HG02852 (cell line): Measurements from ENCODE around the gene HES6.
A peak's percentile ranks its signal among the peaks of the same experiment; 100 is the strongest.

ENCODE experiments used
- ATAC-seq: cut with Tn5 transposase; IDR thresholded peaks from one replicate; pipeline ENCODE4 v1.9.1; 2021; ENCODE audit warnings: mild to moderate bottlenecking, moderate library complexity; ENCODE audit not compliant: unreplicated experiment

Gene HES6

DNA sequence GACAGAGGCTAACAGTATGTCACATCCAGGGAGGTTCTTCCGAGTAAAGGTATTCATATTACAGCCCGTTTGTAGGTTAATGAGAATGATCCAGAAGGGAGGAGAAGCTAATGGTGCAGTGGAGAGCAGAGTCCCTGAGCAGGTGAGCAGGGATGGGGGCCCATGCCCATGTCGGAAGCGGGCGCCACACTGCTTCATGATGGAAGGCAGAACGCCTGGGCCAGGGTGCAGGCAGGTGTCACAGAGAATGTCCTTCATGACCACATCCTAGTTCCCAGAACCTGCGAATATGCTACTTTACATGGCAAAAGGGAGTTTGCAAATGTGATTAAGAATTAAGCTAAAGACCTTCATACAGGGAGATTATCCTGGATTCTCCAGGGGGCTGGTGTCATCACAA lies 4.0 kb downstream of the HES6 start:
- ATAC-seq, result no peak

- no peak for ATAC-seq
These were observed 4.5 kb downstream of the HES6 start for GRCh38 chr2:238235331-238235732.

GRCh38 chr2:238233625-238234024 lies 6.2 kb downstream of the HES6 start:
- no peak for ATAC-seq

- ATAC-seq, result no peak
These were observed 8.0 kb downstream of the HES6 start for GRCh38 chr2:238231809-238232208.

DNA sequence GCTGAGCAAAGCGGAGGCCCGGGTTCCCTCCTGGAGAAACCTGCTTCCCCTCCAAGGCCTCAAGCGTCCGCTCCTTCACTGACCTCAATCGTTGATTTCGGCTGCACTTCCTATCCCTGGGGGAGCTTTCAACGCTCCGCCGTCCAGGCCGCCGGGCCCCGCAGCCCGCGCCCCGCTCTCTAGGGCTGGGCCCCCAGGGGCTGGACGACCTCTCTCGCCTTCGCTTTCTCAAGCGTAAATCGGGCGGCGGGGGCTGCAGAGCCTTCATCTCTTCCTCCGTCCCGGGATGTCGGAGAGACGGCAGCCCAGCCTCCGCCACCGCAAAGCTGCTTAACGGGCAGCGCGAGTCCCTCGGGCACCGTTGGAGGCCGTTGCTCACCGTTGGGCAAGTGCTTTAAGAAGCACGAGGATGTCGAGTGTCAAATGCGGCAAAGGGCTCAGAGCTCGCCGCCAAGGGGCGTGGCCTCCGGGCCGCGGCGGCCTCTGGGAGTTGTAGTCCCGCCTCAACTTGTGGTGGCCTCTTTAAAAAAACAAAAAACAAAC lies 8.5 kb downstream of the HES6 start:
- ATAC-seq, result peak; percentile 70

DNA sequence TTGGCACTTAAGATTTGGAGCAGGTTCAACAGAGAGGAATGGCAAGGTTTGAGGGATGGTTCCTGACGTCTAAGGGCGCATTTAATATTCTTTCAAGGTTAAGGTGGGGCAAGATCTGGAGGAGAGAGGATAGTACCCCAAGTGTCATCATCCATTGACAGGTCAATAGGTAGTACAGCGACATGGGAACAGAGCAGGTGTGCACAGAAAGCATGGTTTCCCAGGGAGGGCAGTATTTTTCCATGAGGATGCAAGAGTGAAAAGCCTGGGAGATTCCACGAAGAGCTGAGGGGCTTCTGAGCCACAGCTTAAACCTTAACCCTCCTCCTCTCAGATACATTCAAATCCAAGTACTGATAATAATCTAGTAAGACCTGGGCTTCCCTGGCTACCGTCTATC lies 9.1 kb downstream of the HES6 start:
- no peak for ATAC-seq

- no peak for ATAC-seq
These were observed 11.1 kb downstream of the HES6 start for GRCh38 chr2:238228700-238229099.

DNA sequence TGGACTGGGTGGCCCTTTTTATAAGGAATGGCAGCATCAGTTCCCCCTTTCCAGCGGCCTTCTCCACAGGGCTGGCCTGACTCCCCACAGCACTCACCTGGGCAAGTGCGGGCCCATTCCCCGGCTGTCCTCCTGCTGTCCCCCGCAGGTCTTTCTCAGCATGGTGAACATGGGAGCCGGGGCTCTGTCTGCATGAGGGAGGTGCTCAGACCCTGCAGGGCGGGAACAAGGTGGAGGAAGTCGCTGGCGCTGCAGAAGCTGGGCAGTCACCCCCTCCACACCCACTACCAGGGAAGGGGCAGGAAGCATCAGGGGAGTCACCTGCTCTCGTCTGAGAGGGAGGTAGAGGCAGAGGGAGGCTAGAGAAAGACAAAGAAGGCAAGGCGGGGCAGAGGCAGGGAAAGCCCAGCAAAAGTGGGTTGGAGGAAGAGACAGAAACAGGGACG lies 12.2 kb downstream of the HES6 start:
- no peak for ATAC-seq

DNA sequence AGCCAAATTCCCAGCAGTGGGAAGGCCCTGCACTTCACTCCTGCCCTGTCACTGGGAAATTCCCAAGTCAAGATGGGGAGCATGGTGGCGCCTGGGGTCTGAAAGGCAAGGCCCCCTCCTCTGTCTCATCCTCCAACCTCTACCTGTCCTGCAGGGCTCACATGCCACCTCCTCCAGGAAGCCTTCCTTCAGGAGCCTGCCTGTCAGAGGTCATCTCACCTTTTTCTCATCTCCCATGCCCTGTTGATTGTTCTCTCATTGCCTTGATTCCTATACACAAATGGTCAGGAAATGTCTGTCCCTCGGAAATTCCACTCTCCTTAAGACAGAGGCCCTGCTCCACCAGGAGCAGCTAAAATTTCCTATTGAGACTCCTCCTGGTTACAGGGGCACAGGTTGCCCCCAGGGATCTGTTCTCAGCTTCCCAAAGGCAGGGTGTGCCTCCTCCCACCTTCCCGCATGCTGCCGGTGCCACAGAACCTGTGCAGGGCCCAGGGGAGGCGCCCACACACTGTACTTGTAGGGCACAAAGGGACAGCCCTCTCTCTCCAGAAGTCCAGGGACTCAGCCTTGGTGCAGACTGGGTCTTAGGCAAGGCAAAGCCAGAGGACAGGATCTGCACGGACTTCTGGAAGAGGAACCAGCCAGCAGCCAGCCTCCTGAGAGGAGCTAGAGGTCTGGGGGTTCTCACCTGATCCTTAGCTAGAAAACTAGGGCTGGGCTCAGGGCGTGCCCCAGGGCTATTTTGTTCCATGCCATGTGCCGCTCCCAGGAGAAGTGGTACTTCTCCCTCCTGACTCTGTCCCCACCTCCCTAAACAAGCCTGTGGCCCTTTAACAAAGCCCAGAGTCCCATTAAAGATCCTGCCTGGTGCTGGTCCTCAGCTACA lies 12.9 kb downstream of the HES6 start:
- ATAC-seq, result no peak

DNA sequence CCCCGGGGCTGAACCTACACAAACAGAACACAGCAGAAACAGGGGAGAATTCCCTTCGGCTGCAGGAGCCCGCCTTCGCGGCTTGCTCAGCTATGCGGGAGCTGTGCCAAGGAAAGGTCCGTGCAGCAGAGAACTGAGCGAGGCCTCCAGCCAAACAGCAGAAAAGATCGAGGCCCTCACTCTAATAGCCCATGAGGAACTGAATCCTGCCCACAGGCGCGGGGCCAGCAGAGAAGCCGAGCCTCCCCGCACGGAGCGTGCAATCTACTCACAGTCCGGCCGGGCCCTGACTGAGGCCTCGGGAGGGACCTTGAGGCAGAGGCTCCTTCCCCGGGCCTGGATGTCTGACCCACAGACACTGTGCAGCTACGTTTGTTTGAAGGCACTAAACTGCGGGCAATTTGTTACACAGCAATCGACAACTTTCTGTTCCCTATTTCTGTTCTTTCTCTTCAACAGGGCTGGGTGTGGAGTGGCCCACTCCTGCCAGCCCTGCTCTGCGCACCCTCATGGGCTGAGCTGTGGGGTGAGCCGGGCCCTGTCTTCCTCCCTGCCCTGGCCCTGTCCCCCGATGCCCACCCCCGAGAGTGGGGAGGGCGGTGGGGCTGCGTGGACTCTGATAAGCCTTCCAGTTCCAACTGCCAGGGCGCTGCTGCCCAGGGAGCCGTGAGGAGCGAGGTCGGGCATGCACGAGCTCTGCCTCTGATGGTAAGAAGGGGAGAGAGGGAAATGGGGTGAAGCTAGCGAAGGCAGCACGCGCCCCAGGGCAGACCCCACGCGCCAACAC lies 13.7 kb downstream of the HES6 start:
- no peak for ATAC-seq

DNA sequence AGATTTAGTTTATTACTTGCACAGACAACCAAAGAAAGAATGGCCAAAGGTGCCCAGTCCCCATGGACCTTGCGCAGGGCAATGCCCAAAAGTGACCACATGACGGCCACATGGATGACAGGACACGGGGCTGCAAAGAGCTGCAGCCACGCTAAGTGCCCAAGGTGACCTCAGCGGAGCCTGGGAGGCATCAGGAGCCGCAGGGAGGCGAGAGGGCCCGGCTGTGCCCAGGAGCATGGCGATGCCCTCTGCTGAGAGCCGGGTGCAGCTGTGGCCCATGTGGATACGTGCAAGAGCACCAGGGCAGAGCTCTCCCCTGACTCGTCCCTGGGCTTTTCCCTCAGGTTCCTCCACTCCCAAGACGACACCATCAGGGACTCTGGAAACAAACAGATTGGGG lies 14.7 kb downstream of the HES6 start:
- ATAC-seq, result no peak

DNA sequence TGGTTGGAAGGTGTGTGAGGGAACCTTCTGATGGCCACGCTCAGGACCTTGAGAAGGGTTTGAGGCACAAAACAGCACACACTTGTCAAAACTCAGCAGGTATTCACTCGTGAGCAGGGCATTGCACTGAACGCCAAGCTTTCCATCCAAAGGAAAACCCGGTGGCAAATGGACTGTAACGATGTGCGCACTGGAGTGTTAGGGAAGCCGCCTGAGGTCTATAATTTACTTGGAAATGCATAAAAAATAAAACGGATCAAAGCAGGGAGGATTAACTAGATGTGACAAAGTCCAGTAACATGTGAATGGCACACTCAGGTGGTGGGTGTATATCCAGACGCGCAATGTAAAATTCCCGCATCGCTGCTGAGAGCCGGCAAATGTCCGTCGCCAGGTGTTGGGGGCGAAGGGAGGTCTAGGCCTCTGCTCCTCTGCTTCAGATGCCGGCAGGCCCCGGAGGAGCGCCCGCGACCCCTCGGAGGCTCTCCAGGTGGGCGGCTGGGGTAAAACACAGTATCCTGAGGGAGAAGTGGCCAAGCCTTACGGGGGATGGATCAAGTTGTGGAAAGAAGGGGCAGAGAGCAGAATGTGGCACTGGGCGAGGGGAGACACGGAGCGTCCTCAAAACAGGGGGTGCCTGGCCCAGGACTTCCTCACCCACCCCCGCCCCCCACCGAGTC lies 15.3 kb downstream of the HES6 start:
- ATAC-seq, result no peak

GRCh38 chr2:238220892-238221521 lies 18.8 kb downstream of the HES6 start:
- no peak for ATAC-seq

DNA sequence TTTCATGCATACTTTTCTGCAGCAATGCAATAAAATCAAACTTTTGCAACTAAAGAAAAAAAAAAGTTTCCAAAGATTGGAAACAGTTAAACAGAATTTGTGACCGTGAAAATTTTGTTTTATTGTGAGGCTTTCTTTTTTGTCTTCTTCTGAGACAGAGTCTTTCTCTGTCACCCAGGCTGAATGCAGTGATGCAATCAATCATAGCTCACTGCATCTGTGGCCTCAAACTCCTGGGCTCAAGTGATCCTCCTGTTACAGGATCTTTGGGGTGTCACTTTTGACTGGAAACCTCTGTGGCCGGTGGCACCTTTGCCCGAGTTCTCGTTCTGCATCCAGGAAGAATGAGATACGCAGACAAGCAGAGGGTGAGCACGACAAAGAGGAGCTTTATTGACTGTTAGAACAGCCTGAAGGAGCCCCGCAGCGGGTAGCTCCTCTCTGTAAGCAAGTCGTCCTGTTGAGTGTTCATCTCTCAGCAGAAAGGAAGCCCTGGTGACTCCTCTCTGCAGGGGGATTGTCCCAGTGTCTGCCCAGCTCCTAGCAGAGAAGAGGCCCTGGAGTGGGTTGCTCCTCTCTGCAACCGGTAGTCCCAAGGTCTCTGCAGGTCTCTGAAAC lies 19.5 kb downstream of the HES6 start:
- ATAC-seq, result no peak

DNA sequence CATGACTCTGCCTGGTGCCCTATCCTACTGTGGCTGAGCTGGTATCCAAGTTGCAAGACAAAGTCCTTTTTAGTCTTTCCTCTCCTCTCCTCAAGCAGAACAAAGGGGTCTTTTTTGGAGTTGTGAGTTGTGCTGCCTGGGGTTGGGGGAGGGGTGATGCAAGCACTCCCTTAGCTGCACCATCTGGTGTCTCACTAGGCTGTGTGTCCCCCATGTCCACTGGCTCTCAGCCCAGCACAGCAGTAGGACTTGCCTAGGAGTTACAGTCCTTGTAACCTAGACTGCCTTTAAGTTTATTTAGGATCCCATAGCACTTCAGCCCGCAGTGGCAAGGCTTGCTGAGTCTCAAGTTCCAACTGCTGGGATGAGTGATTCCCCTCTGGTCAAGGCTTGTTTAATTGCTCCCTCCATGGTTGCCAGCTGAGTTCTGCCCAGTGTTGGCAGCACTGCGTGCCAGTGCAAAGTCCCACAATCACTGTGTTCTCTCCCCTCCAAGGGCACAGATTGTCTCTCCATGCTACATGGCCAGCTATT lies 23.1 kb downstream of the HES6 start:
- ATAC-seq, result no peak

DNA sequence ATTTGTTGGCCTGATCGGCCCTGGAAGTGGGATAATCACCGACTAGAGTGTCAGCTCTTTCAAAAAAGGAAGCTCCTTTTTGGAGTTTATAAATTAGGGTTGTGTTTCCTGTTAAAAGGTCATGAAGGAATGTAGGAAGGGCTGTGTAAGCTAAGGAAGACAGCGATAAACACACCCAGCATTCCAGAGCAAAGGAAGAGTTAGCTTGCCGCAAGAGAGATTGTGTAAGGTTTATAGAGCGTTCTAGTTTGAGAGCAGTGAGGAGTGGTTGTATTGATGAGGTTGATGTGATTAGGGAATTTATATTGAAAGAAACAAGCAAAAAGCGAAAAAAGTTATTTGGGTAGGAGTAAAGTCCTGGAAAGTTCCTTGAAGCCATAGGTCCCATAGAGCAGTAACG lies 32.8 kb downstream of the HES6 start:
- ATAC-seq, result no peak

- ATAC-seq, result peak; percentile 17
These were observed 35.7 kb downstream of the HES6 start for GRCh38 chr2:238203973-238204683.

- peak; percentile 95 for ATAC-seq
These were observed 36.5 kb downstream of the HES6 start, which contains the start of gene ILKAP for GRCh38 chr2:238203094-238203972. Gene ILKAP, minus strand, starts transcription at chr2:238203695. Its CDS starts 142 bp downstream, at chr2:238203553.
